Fibroblast of lung (primary cell): ENCODE measurements around the gene KRT37. TPM values are rescaled to one million over a fixed set of nuclear protein-coding genes. Genes with fewer than 3 reads are reported as not detected.

Source experiments
- DNase-seq, 2 donors: peaks; one replicate each; pipeline versions ENCODE4 v3.0.0 to v3.0.0-alpha.2; 2010; ENCODE audit warnings: low read depth in 2 of 2
- H2AFZ ChIP-seq: 2 replicates; pipeline ENCODE4 v1.5.1; 2012; ENCODE audit warnings: low read length, control low read depth, inconsistent platforms
- H3K27ac ChIP-seq: 2 replicates; pipeline ENCODE4 v1.5.1; 2011; ENCODE audit warnings: low read length, control low read depth; ENCODE audit not compliant: insufficient read depth
- H3K27me3 ChIP-seq: 2 replicates; pipeline ENCODE4 v1.5.1; 2011; ENCODE audit warnings: mild to moderate bottlenecking, low read length; ENCODE audit not compliant: control insufficient read depth, insufficient read depth
- H3K36me3 ChIP-seq: 2 replicates; pipeline ENCODE4 v1.5.1; 2011; ENCODE audit warnings: low read length; ENCODE audit not compliant: control insufficient read depth, insufficient read depth
- H3K4me1 ChIP-seq: 2 replicates; pipeline ENCODE4 v1.5.1; 2011; ENCODE audit warnings: low read length; ENCODE audit not compliant: control insufficient read depth, insufficient read depth; ENCODE audit errors: extremely low read depth
- H3K4me2 ChIP-seq: 2 replicates; pipeline ENCODE4 v1.5.1; 2011; ENCODE audit warnings: low read length, control low read depth; ENCODE audit not compliant: insufficient read depth; ENCODE audit errors: extremely low read depth
- H3K4me3 ChIP-seq, 4 experiments: fragments of 200-600 bp in 1 of 4; sonication (generic) in 1 of 4; replicated peaks in 1 of 4; 2 replicates each; pipeline ENCODE4 v1.5.1; 2011 to 2016; ENCODE audit warnings: low read length in 4 of 4, low read depth in 3 of 4, mild to moderate bottlenecking in 3 of 4, control low read depth in 2 of 4, inconsistent platforms in 1 of 4, mixed read lengths in 1 of 4; ENCODE audit not compliant: insufficient read depth in 1 of 4; ENCODE audit errors: control extremely low read depth in 1 of 4
- H3K79me2 ChIP-seq: 2 replicates; pipeline ENCODE4 v1.5.1; 2012; ENCODE audit warnings: mild to moderate bottlenecking, low read length, inconsistent platforms; ENCODE audit not compliant: control insufficient read depth, insufficient read depth
- H3K9ac ChIP-seq: 2 replicates; pipeline ENCODE4 v1.5.1; 2011; ENCODE audit warnings: mild to moderate bottlenecking, low read length, control low read depth; ENCODE audit not compliant: insufficient read depth
- H3K9me3 ChIP-seq: 2 replicates; pipeline ENCODE4 v1.5.1; 2012; ENCODE audit warnings: low read depth, low read length; ENCODE audit not compliant: control insufficient read depth, insufficient read depth
- H4K20me1 ChIP-seq: 2 replicates; pipeline ENCODE4 v1.5.1; 2011; ENCODE audit warnings: low read length; ENCODE audit not compliant: control insufficient read depth, insufficient read depth; ENCODE audit errors: extremely low read depth
- CTCF ChIP-seq, 2 donors: IDR thresholded peaks in 1 of 2; conservative IDR thresholded peaks in 1 of 2; 1 replicate in 1 of 2; 2 replicates in 1 of 2; pipeline ENCODE4 v1.5.1; 2011 to 2012; ENCODE audit warnings: low read length in 2 of 2, control low read depth in 1 of 2, inconsistent platforms in 1 of 2, low read depth in 1 of 2, mild to moderate bottlenecking in 1 of 2
- EZH2 ChIP-seq: IDR thresholded peaks from 2 replicates; pipeline ENCODE4 v1.5.1; 2012; ENCODE audit warnings: low read length, control low read depth, mild to moderate bottlenecking; ENCODE audit errors: missing control alignments
- polyA plus RNA-seq, 2 donors: library from polyadenylated mRNA; depleted of rRNA in 1 of 2; stranded (reverse) in 1 of 2; unstranded in 1 of 2; fragments of >200 nt; gene quantifications; 2 replicates each; pipeline ENCODE4 v1.2.1, GENCODE V29; 2011 to 2012; ENCODE audit warnings: missing spikeins in 1 of 2
- total RNA-seq: library from RNA; depleted of rRNA; stranded (reverse); fragments of >200 nt; gene quantifications from 2 replicates; pipeline ENCODE4 v1.2.1, GENCODE V29; 2014

KRT37 gene
- total and polyA plus RNA-seq, 2 donors (not counting 1 experiment from before 2014, with no cell fraction given): not detected

GRCh38 chr17:41421617-41422016 is 2.8 kb downstream of the KRT37 start:
- Histone ChIP-seq H3K36me3 (no peaks in the 10 kb centered on the region), H3K9ac (no peak overlapping the region), H3K4me3 (no peak overlapping the region), H3K4me2 (no peak overlapping the region), H3K9me3 (no peaks in the 10 kb centered on the region), H4K20me1 (no peaks in the 10 kb centered on the region), H2AFZ (no peak overlapping the region), H3K4me1 (peaks cover 5% of the 10 kb centered on the region), H3K27me3 (peaks cover 2% of the 10 kb centered on the region), H3K27ac (no peak overlapping the region), H3K79me2 (no peaks in the 10 kb centered on the region)
- DNase-seq: no peak
- TF ChIP-seq EZH2 (no peak), CTCF (conservative IDR thresholded peaks at IDR 0.05 in 1 of 2, IDR thresholded peaks at IDR 0.05 in 1 of 2; ENCODE audit: low read depth in 1 of 2, low read length in 2 of 2) (no peak)

- Histone ChIP-seq H3K4me3 (no peak overlapping the region), H3K27me3 (peaks cover 2% of the 10 kb centered on the region), H3K36me3 (no peaks in the 10 kb centered on the region), H3K27ac (no peak overlapping the region), H3K79me2 (no peaks in the 10 kb centered on the region), H3K9ac (no peak overlapping the region), H3K9me3 (no peaks in the 10 kb centered on the region), H4K20me1 (no peaks in the 10 kb centered on the region), H3K4me2 (no peak overlapping the region), H3K4me1 (peaks cover 5% of the 10 kb centered on the region), H2AFZ (no peak overlapping the region)
- peak in 1 of 2 donors; percentile 80 for DNase-seq
- TF ChIP-seq EZH2: no peak
- no peak for TF ChIP-seq CTCF (conservative IDR thresholded peaks at IDR 0.05 in 1 of 2, IDR thresholded peaks at IDR 0.05 in 1 of 2; ENCODE audit: low read depth in 1 of 2, low read length in 2 of 2)
Observed at GRCh38 chr17:41421116-41421515, 3.3 kb downstream of the KRT37 start.

- H4K20me1 ChIP-seq: no peaks in the 10 kb centered on the region
- H3K79me2 ChIP-seq: no peaks in the 10 kb centered on the region
- H3K27me3 ChIP-seq: peaks cover 2% of the 10 kb centered on the region
- H3K4me2 ChIP-seq: no peak overlapping the region
- no peaks in the 10 kb centered on the region for H3K9me3 ChIP-seq
- TF ChIP-seq CTCF (conservative IDR thresholded peaks at IDR 0.05 in 1 of 2, IDR thresholded peaks at IDR 0.05 in 1 of 2; ENCODE audit: low read depth in 1 of 2, low read length in 2 of 2): no peak
- TF ChIP-seq EZH2: no peak
- H3K27ac ChIP-seq: no peak overlapping the region
- H3K4me1 ChIP-seq: peaks cover 7% of the 10 kb centered on the region
- no peak overlapping the region for H3K9ac ChIP-seq
- no peak overlapping the region for H3K4me3 ChIP-seq
- DNase-seq: peak in 1 of 2 donors; percentile 53
- no peaks in the 10 kb centered on the region for H3K36me3 ChIP-seq
- H2AFZ ChIP-seq: no peak overlapping the region
Observed at GRCh38 chr17:41420134-41420533, 4.3 kb downstream of the KRT37 start.
